ENCODE data around the gene APPBP2.
"Not testable (repeated sequence)": the region's sequence is repeated elsewhere in the genome, so short reads cannot be mapped to it uniquely, and the experiment has no call there.

APPBP2 gene

DNA sequence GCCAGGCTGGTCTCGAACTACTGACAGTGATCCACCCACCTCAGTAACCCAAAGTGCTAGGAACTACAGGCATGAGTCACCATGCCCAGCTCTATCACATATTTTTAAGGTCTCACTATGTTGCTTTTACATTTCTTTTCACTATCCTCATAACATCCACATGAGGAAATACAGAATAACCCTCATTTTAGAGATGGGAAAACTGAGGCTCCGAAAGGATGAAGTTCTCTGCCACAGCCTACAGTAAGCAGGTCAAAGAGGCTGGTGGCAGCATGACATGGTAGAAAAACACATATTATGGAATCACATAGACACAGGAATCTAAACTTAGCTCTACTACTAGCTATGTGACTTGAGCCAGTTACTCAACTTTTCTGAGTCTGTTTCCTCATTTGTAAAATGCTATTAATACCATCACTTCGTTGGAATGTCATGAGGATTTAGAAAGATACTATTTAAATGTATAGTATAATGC, 32.2 kb downstream of the APPBP2 start:
- DNase-seq (ENCODE audit: low read depth), result no peak

DNA sequence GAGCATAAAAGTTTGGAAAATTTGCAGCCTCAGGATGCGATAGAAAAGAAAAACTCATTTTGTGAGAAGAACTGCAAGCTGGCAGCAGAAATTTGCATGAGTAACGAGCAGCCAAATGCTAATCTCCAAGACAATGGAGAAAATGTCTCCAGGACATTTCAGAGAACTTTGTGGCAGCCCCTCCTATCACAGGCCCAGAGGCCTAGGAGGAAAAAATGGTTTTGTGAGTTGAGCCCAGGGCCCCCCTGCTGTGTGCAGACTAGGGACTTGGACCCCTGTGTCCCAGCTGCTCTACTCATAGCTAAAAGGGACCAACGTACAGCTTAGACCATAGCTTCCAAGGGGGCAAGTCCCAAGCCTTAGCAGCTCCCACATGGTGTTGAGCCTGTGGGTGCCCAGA, 34.3 kb downstream of the APPBP2 start:
- DNase-seq (ENCODE audit: low read depth), result no peak

DNA sequence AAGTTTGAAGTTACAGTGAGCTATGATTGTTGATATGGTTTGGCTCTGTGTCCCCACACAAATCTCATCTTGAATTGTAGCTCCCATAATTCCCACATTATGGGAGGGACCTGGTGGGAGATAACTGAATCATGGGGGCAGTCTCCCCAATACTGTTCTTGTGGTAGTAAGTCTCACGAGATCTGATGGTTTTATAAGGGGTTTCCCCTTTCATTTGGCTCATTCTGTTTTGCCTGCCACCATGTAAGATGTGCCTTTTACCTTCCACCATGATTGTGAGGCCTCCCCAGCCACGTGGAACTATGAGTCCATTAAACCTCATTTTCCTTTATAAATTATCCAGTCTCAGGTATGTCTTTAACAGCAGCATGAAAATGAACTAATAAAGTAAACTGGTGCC, 35.4 kb downstream of the APPBP2 start:
- DNase-seq (ENCODE audit: low read depth), result not testable (repeated sequence)

DNA sequence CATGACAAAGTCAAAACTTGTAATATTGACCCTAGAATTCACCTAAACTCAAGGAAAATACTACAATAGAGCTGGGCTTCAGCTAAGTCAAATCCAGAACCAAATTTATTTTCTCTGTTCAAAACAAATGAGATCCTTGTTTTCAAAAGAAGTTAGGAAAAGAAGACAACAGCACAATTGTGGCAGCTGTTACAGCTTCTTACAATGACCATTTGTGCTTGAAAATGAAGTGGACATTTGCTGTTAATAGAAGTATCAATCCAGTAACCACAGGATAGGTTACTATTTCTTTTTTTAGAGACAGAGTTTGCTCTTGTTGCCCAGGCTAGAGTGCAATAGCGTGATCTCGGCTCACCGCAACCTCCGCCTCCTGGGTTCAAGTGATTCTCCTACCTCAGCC, 44.4 kb downstream of the APPBP2 start:
- no peak for DNase-seq (ENCODE audit: low read depth)

DNA sequence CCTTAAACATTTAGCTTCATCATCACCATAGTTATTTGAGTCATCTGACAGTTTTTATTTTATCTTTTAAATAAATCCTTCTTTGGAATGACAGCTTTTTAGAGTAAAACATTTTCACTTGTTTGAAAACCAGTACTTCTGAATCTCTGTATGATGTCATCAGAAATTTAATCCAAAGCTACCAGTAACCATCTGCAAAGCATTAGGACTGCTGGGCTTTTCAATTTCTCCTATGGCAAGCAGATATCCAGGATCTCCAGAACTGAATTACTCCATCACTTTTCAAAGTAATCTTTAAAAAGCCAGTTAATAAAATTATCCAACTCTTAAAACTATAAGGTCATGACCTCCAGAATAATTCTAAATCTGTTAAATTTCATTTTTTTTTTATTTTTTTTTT, 52.3 kb downstream of the APPBP2 start:
- no peak for DNase-seq (ENCODE audit: low read depth)

DNA sequence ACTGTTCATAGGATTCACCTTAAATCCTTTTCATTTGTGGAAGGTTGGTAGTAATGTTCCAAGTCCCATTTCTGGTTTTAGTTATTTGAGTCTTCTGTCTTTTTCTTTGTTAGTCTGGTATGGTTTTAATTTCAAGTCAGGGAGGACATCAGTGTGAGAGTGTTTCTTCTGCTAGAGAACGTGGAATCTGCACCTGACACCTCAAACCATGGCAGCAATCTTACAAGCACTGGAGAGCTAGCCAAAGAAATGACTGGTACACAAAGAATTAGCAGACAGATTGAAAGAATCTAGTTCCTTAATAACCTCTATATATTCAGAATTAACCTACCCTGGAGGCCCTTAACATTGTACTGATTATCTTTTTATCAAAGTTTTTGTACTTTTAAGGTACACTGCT, 53.6 kb downstream of the APPBP2 start:
- DNase-seq (ENCODE audit: low read depth), result no peak

DNA sequence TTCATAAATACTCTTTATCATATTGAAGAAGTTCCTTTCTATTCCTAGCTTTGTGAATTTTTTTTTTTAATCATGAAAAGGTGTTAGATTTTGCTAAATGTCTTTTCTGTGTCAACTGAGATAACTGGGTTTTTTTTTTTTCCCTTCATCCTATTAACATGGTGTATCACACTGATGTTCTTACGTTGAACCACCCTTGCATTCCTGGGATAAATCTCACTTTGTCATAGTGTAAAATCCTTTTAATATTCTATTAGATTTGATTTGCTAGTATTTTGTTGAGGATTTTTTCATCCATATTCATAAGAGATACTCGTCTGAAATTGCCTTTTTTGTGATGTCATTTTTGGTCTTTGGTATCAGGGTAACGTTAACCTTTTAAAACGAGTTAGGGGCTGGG, 54.6 kb downstream of the APPBP2 start:
- no peak for DNase-seq (ENCODE audit: low read depth)

DNA sequence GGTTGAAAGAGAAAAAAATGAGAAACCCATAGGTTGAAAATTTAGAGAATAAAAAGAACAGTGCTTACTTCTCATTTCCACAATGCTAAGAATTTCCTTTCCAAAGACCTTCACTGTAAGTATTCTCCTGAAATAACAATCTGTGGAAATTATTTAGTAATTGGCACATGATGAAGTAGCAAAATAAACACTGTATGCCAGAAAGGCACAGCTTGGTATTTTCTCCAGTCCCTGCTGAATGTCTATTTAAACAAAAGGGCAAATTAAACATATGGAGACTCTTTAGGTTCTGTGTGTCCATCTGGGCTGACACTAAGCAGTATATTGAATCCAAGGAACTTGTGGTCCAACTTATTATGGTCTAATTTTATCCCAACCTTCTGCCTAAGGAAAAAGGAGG, 57.7 kb downstream of the APPBP2 start:
- DNase-seq (ENCODE audit: low read depth), result no peak

DNA sequence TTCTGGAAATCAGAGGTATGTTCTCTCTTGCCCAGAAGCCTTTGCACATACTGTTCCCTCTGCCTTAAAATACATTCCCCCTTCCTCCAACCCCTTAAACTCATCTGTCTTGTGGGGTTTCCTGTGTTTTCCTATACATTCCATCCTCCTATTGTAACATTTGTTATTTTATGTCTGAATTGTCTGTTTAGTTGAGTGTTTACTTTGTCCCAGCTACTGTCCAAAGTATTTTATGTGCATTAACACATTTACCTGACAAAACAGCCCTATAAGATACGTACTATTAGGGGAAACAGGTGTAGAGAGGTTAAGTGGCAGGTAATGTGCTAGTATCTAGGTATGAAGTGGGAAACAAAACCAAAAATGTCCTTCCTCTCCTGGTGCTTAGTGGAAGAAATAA, 61.7 kb downstream of the APPBP2 start:
- no peak for DNase-seq (ENCODE audit: low read depth)

DNA sequence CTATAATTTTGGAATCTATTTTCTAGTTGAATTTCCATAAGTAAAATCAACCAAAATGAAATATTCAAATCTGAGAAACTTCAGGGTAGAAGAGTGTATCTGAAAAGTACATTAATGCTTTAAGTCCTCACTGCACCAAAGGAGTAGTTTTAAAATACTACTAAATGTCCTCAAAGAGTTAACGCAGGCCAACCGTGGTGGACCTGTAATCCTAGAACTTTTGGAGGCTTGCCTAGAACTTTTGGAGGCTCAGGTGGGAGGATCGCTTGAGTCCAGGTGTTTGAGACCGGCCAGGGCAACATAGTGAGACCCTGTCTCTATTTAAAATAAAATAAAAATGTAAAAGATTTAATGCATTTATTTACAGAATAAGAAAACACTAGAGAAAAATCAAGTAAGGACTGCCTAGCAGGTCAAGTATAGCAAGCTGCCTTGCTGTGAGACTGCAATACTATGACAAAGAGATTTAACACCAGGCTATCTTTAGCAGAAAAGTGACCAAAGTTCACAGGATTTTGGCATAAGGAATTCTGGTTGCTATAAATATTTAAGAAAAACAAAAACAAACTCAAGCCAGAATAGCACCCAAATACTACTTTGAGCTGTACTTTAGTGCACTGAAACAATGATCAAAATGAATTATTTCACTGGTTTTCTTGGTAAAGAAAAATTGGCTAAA, 62.7 kb downstream of the APPBP2 start:
- no peak for DNase-seq (ENCODE audit: low read depth)

DNA sequence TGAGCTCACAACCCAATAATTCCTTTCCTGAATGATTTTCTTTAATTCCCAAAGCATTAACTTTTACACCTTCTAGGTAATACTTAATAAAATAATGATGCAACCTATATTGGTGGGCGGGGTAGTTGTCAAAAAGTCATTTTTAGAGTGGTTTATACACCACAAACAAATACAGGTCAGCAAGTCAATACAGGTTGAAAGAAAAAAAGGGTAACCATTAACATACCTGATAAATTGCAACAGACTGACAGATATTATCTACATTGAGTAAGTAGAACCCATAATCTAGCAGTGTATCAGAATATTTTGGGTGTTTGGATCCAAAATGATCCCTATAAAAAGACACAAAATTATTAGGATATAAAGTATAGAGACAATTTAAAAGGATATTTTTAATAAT, 64.5 kb downstream of the APPBP2 start:
- DNase-seq (ENCODE audit: low read depth), result no peak

DNA sequence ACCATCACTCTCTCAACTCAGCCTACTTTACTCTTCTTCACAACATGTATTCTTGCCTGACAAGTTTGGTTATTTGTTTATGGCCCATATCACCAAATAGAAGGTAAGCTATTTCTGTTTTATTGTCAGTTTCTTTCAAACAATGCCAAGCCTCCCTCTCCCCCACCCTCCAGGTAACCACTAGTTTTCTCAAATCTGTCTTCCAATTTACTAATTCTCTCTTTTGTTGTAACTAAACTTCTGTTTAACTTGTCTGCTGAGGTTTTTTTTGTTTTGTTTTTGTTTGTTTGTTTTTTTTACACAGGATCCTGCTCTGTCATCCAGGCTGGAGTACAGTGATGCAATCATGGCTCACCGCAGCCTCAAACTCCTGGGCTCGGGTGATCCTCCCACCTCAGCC, 68.9 kb downstream of the APPBP2 start:
- DNase-seq (ENCODE audit: low read depth), result no peak

DNA sequence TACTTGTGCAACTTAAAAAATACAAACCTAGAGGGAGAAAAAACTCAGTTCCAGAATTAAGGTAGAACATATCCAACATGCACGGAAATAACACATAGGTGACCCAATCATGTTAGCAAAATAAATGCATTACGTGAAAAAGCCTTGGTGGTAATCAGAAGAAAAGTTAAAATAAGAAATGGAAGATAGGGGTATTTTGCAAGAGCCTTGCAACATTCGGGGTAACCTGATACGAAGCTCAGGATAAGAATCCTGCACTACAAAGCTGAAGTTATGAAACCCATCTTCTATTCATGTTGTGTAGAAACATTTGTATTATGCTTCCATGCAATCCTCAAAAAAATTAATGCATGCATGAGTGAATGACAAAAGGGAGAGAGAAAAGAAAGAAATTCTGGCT, 70.7 kb downstream of the APPBP2 start:
- no peak for DNase-seq (ENCODE audit: low read depth)

DNA sequence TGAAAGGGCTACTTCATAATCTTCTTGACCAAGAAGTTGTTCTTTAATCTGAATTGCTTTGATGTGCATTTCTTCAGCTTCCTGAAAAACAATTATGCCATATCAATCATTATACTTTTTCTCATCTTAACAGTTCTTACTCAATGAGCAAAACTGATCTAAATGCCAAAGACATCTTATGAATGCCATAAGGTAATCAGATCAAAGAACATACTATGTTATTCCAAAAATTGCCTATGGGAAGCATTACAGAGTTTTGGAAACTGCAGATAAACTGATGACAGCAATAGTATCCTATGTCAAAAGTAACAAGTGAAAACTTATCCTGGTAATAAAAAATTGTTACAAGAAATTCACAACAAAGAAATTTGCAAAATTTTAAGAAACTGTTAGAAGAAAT, 74.1 kb downstream of the APPBP2 start:
- no peak for DNase-seq (ENCODE audit: low read depth)

DNA sequence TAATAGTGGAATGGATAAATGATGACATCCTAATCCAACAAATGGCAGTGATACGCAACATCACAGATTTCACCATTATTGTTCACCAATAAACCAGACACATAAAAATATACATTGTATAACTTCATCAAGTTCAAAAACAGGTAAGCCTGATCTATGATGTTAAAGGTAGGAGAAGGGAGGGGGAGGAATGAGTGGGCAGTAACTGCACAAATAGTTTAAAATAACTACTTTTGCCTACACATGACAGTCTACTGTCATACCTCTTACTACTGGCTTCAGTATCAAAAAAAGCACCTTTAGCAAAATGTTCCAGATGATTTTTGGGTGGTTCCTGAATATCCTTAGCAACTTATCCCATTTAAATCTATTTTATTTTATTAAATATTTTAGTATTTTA, 75.0 kb downstream of the APPBP2 start:
- DNase-seq (ENCODE audit: low read depth), result no peak

DNA sequence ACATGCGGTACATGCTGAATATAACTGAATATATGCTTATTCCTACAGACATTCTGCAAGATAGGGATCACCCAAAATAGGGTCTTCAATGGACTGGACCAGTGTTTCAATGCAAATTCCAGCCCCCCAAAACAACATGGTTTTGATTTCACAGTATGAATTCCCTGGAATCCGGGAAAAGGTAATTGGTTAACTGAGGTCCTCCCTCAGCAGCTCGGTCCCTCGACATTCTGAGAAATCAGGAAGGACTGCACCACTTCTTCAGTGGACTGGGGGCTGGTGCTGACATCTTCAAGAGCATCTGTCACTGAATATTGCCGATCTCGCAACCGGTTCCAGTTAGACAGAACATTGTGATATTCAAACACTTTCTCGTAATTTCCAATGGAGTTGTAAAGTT, 78.7 kb downstream of the APPBP2 start:
- DNase-seq (ENCODE audit: low read depth), result no peak

DNA sequence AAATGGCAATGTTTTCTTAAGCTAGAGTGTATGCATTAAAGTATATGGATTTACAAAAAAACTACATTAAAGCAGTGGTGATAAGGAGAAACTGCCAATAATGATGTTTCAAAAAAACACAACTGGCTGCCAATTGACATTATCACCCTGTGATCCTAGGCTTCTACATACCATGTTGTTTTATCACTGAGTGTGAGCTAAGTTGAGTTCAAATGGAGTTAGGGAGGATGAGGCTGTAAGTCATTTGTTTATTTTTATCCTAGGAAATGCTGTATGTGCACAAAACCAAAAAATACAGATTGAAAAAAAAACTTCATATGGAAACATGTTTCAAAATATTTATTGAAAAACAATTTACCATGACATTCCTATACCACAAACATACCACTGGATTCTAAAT, 80.9 kb downstream of the APPBP2 start:
- no peak for DNase-seq (ENCODE audit: low read depth)

DNA sequence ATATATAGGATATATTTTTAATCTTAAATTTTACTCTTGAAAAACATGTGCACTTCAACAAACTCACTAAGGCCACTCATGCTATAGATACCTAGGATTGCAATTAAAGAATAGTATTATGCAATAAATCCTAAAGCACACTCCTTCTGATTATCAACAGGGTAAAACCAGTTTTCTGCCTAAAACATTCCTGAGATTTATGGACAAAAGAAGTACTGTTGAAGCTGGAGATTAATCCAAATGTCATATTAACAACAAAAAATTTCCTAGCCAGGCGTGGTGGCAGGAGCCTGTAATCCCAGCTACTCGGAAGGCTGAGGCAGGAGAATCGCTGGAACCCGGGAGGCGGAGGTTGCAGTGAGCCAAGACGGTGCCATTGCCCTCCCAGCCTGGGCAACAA, 82.3 kb downstream of the APPBP2 start:
- DNase-seq (ENCODE audit: low read depth), result no peak

DNA sequence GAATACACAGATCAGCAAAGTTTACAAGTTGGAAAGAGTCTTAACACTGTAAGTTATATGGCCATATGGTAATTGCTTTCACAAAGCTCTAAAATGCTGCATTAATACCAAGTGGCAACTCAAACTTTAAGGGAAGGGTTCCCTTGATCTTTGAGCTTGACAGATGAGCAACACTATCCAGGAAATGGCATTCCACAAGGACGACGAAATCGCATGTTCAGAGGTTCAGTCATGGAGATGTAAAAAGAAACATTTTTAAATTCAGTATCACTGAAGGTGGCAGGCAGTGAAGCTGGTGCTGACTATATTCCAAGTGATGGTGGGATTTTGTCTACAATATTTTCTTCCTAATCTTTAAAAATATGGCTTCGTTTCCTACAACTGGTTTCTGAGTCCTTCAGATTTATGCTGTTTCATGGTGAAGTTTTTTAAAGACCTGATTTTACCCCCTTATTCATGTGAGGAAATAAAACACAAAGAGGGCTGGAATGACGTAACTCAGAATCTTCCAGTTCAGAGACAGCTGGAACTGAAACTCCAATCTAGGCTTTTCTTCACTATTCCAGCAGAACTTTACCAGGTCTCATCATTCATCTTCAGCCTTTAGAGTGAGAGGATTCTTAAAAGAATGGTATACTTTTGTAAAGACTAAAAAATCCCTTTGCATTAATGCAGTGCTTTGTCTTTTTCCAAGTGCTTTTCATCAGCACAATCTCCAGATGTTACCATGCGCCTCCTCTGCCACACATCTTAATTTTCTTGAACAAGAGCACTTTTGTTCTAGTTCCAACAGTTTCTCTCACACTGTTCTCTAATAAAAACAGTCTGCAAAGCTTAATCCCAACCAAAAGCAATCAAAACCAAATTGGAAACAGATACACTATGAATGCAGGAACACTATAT, 83.5 kb downstream of the APPBP2 start:
- peak; percentile 50 for DNase-seq (ENCODE audit: low read depth)

DNA sequence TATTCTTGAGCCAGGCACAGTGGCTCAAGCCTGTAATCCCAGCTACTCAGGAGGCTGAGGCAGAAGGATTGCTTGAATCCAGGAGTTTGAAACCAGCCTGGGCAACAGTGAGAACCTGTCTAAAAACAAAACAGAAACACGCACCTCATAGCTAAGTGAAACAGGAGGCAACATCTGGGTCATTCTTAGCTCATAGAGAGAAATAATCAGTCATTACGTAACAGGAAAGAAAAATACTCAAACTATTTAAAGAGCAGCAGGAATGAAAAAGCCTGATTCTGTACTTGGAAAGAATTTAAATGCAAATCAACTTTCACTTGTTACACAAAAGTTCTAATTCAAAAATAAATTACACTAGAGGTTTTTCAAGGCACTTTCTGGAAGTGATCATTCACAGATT, 86.5 kb downstream of the APPBP2 start:
- DNase-seq (ENCODE audit: low read depth), result no peak

DNA sequence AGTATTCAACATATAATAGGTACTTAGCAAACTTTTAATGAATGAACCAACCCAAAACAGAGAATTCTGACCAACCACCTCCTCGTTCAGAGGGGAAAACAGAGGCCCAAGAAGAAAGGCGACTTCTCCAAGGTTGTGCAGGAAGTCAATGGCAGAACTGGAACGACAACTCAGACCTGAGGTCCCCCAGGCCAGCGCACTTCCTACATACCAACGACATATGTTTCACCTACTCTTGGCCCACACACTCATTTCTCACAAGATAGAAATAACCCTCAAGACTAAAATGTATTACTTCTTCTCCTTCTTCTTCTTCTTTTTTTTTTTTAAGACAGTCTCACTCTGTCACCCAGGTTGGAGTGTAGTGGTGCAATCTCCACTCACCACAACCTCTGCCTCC, 89.4 kb downstream of the APPBP2 start:
- DNase-seq (ENCODE audit: low read depth), result no peak

DNA sequence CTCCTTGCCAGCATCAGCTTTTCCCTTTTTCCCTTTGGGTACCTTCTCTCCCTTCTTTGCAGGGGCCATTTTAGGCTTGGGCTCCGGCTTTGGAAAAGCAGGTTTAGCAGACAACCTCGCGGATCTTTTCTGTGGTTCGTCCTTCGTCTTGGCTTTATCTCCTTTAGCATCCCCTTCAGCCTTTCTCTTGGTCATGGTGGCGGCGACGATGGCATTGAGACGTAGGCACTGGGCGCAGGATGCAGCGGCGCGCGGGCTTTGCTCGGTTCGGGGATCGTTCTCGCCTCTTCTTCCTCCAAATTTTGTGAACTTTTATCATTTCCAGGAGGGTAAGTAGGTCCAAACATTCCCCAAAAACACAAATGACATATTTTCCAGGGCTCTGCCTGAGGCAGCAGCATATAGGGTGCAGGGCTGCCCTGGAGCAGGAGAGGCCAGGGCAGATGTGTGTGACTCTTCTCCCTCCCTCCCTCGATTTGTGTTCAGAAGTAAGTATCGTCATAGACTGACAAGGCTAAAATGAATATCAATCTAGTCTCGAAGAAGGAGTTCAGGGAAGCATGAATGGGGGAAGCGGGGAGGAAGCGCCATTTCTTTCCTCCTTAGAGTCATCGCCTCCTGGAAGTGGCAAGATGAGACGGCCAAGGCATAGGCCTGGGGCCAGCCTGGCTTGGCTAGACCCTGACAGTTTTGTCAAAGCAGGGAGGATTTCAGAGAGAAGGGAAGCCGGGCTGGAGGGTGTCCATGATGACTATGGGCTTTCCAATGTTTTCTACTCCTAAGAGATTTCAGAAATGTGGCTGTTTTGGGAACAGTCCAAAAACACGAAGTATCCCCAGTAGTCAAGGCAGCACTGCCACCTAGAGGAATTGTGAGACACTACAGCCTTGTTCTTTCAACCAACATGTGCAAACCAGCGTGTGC, 90.5 kb downstream of the APPBP2 start:
- DNase-seq (ENCODE audit: low read depth), result peak; percentile 84

Measured in HS-5 (cell line).